Measurements from ENCODE around the gene RASAL1.

RASAL1 gene

GRCh38 chr12:113092607-113093408 is 42.8 kb downstream of the RASAL1 start:
- DNase-seq (ENCODE audit: low spot score) = peak; percentile 83
- TF ChIP-seq, protein P1, sequence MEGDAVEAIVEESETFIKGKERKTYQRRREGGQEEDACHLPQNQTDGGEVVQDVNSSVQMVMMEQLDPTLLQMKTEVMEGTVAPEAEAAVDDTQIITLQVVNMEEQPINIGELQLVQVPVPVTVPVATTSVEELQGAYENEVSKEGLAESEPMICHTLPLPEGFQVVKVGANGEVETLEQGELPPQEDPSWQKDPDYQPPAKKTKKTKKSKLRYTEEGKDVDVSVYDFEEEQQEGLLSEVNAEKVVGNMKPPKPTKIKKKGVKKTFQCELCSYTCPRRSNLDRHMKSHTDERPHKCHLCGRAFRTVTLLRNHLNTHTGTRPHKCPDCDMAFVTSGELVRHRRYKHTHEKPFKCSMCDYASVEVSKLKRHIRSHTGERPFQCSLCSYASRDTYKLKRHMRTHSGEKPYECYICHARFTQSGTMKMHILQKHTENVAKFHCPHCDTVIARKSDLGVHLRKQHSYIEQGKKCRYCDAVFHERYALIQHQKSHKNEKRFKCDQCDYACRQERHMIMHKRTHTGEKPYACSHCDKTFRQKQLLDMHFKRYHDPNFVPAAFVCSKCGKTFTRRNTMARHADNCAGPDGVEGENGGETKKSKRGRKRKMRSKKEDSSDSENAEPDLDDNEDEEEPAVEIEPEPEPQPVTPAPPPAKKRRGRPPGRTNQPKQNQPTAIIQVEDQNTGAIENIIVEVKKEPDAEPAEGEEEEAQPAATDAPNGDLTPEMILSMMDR (IDR thresholded peaks at IDR 0.05; ENCODE audit: extremely low read depth, missing control alignments) = peak; percentile 39

GRCh38 chr12:113091506-113091905 is 44.1 kb downstream of the RASAL1 start:
- TF ChIP-seq, protein P1 (IDR thresholded peaks at IDR 0.05; ENCODE audit: extremely low read depth, missing control alignments) = no peak
- DNase-seq (ENCODE audit: low spot score) = no peak

DNA sequence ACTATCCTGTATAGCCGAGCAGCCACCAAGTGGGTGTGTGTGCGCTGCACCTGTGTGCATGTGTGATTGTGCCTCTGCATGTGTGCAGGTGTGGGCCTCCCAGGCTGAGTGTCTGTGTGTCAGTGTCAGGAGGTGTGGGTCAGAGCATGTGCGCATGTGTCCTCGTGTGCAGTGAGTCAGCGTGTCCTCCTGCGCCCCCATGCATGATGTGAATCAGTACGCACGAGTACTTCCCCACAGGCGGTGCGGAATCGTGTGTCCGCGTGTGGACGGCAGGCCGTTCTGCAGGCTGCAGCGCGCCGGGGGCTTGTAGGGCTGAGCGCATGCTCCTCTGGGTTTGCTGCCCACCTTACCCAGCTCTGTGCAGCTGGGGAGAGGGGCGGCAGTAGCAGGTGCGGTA is 44.8 kb downstream of the RASAL1 start:
- no peak for DNase-seq (ENCODE audit: low spot score)
- TF ChIP-seq, protein P1 (IDR thresholded peaks at IDR 0.05; ENCODE audit: extremely low read depth, missing control alignments) = no peak

DNA sequence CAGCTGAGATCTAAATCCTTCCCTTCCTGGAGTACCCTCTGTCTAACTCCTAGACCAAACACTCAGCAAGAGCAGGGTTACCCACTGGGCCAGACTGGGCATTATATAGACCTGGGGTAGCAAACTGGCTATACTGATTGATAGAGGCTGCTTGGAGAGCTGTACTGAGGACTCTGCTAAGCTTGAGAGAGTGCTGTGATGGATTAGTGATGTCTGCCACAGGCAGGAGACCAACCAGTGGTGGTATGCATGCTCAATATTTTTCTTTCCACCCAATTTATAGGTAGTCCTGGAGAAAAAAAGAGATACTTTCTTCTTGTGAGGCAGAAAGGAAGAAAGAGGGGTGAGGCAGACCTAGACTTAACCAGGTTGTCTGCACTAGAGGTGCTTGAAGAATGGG is 45.7 kb downstream of the RASAL1 start:
- no peak for DNase-seq (ENCODE audit: low spot score)
- TF ChIP-seq, protein P1 (IDR thresholded peaks at IDR 0.05; ENCODE audit: extremely low read depth, missing control alignments) = no peak

DNA sequence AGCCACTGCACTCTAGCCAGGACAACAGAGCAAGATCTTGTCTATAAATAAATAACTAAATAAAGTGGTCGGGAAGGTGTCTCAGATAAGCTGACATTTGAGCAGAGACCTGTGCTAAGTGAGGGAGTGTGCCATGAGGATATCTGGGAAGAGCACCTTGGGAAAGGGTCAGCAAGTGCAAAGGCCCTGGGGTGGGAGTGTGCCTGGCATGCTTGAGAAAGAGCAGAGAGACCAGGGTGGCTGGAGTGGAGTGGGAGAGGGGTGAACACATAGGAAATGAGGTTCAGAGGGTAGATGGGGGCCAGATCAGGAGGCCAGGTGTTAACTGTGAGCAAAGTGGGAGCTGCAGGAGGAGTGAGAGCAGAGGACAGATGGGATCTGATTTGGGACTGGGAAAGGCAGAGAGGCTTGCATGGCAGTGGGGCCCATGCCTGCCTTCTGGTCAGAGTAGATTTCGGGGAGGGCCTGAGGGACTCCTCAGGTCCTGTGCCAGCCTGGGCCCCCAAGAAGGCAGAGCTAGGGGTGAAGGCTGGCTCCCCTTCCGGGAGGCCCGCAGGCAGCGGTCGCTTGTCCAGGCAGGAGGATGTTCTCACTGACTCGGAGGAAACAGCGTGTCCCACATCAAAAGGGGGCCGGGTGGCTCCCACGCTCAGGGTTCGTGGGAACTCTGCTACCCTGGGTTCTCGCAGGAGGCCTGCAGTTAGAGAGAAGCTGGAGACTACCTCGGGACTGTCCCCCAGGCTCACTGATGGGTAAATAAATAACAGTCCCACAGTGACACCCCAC is 46.4 kb downstream of the RASAL1 start:
- TF ChIP-seq, protein P1 (IDR thresholded peaks at IDR 0.05; ENCODE audit: extremely low read depth, missing control alignments) = no peak
- DNase-seq (ENCODE audit: low spot score) = peak; percentile 66

GRCh38 chr12:113088037-113088436 is 47.5 kb downstream of the RASAL1 start:
- no peak for DNase-seq (ENCODE audit: low spot score)
- TF ChIP-seq, protein P1 (IDR thresholded peaks at IDR 0.05; ENCODE audit: extremely low read depth, missing control alignments) = no peak

DNA sequence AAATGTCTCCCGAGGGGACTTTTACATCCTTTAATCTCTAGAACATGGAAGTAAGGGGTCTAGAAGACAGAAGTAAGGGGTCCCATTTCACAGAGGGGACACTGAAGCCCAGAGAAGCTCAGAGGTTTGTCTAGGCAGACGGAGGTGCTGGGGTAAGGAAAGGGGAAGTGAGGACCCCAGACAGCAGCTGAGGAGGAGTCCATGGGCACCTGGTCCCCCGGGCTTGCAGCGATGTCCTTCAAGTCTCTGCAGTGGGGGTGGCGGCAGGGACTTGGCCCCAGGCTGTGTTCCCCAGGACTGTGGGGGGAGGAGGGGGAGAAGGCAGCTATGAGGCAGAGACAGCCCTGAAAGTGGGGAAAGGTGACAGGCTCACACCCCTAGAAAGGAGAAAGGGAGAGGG is 48.4 kb downstream of the RASAL1 start:
- DNase-seq (ENCODE audit: low spot score) = no peak
- TF ChIP-seq, protein P1 (IDR thresholded peaks at IDR 0.05; ENCODE audit: extremely low read depth, missing control alignments) = no peak
